ENCODE data around the gene CEBPG.

Gene CEBPG

DNA sequence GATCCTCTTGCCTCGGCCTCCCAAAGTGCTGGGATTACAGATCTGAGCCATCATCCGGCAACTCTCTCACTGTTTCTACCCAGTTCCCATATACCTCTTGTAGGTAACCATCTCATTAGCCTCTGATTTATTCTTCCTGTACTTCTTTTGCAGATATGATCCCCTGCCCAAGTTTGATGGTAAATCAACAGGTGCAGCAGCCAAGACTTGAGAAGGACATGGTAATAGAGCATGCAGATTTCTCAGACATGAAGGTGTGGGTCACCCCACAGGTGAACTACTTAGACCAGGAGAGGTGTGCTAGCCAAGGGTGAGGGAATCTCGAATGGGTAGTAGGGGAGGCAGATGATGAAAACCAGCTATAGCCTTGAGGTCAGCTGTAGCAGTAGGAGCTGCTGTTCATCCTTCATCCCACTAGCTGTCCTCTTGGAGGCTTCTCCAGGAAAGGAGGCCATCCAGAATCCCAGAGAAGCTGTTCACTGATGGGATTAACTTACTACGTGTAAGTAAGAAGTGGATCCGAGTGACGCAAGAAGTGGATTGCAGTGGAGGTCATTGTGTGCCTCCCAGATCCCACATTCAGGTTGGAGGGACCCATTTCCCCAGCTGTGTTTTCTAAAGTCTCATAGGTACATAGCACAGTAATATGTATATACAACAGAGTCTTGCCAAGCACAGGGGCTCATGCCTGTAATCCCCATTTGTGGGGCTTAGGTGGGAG lies 10.8 kb upstream of the CEBPG start:
- no peak overlapping the region for H3K4me3 ChIP-seq (replicated peaks; ENCODE audit: low read depth, low read length)
- H3K27me3 ChIP-seq (replicated peaks; ENCODE audit: control insufficient read depth, insufficient read depth, low read length), result peaks cover 1% of the 10 kb centered on the region; the same call in 1 of the 2 replicates
- no peak for DNase-seq (ENCODE audit: extremely low read depth, insufficient read length)
- H3K36me3 ChIP-seq (ENCODE audit: control insufficient read depth, insufficient read depth, low read length), result no peaks in the 10 kb centered on the region
- TF ChIP-seq, protein P1, sequence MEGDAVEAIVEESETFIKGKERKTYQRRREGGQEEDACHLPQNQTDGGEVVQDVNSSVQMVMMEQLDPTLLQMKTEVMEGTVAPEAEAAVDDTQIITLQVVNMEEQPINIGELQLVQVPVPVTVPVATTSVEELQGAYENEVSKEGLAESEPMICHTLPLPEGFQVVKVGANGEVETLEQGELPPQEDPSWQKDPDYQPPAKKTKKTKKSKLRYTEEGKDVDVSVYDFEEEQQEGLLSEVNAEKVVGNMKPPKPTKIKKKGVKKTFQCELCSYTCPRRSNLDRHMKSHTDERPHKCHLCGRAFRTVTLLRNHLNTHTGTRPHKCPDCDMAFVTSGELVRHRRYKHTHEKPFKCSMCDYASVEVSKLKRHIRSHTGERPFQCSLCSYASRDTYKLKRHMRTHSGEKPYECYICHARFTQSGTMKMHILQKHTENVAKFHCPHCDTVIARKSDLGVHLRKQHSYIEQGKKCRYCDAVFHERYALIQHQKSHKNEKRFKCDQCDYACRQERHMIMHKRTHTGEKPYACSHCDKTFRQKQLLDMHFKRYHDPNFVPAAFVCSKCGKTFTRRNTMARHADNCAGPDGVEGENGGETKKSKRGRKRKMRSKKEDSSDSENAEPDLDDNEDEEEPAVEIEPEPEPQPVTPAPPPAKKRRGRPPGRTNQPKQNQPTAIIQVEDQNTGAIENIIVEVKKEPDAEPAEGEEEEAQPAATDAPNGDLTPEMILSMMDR (IDR thresholded peaks at IDR 0.05; ENCODE audit: insufficient read depth, low read length, poor library complexity, severe bottlenecking), result no peak

DNA sequence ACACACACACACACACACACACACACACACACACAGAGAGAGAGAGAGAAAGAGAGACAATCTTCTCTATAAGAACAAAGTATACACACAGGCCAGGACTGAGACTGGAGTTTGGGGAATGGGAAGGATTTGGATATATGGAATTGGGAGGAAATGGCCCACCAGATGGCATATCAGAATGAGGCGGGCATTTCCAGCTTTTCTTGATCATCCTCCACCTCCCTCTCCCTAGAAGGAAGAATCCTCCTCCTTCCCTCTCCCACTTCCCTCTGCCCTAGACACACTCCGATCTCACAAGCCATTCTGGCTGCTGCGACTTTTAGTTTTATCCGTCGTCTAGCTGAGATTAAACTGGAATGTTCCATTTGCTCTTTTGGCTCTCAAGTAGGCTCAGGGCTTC lies 10.0 kb upstream of the CEBPG start:
- TF ChIP-seq, protein P1 (IDR thresholded peaks at IDR 0.05; ENCODE audit: insufficient read depth, low read length, poor library complexity, severe bottlenecking), result no peak
- peaks cover 6% of the 10 kb centered on the region for H3K27me3 ChIP-seq (replicated peaks; ENCODE audit: control insufficient read depth, insufficient read depth, low read length)
- DNase-seq (ENCODE audit: extremely low read depth, insufficient read length), result no peak
- H3K4me3 ChIP-seq (replicated peaks; ENCODE audit: low read depth, low read length), result no peak overlapping the region
- no peaks in the 10 kb centered on the region for H3K36me3 ChIP-seq (ENCODE audit: control insufficient read depth, insufficient read depth, low read length)

DNA sequence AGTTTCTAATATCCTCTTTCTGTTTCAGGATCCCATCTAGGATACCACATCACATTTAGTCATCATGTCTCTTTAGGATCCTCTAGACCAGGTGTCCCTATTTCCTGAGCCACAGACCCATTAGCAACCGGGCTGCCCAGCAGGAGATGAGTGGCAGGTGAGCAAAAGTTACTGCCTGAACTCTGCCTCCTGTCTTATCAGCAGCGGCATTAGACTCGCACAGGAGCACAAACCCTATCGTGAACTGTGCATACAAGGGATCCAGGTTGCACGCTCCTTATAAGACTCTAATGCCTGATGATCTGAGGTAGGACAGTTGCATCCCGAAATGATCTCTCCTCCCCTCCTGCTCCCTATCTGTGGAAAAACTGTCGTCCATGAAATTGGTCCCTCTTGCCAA lies 7.8 kb upstream of the CEBPG start:
- no peak overlapping the region for H3K4me3 ChIP-seq (replicated peaks; ENCODE audit: low read depth, low read length)
- no peaks in the 10 kb centered on the region for H3K36me3 ChIP-seq (ENCODE audit: control insufficient read depth, insufficient read depth, low read length)
- peaks cover 6% of the 10 kb centered on the region for H3K27me3 ChIP-seq (replicated peaks; ENCODE audit: control insufficient read depth, insufficient read depth, low read length)
- DNase-seq (ENCODE audit: extremely low read depth, insufficient read length), result no peak
- TF ChIP-seq, protein P1 (IDR thresholded peaks at IDR 0.05; ENCODE audit: insufficient read depth, low read length, poor library complexity, severe bottlenecking), result no peak

DNA sequence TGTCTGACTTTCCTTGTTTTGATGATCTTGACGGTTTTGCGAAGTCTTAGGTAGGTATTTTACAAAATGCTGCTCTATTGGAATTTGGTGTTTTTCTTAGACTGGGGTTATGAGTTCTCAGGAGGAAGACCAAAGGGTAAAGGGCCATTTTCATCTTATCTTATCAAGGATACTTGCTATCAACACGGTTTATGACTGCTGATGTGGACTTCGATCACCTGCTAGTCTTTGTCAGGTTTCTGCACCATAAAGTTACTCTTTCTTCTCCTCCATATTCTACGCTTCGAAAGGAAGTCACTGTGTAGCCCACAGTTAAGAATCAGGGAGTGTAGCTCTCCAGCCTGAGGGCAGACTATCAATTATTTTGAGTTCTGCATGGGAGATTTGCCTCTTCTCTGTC lies 7.4 kb upstream of the CEBPG start:
- TF ChIP-seq, protein P1 (IDR thresholded peaks at IDR 0.05; ENCODE audit: insufficient read depth, low read length, poor library complexity, severe bottlenecking), result no peak
- DNase-seq (ENCODE audit: extremely low read depth, insufficient read length), result no peak
- Histone ChIP-seq H3K36me3 (ENCODE audit: control insufficient read depth, insufficient read depth, low read length) (no peaks in the 10 kb centered on the region), H3K4me3 (replicated peaks; ENCODE audit: low read depth, low read length) (no peak overlapping the region), H3K27me3 (replicated peaks; ENCODE audit: control insufficient read depth, insufficient read depth, low read length) (peaks cover 6% of the 10 kb centered on the region)

DNA sequence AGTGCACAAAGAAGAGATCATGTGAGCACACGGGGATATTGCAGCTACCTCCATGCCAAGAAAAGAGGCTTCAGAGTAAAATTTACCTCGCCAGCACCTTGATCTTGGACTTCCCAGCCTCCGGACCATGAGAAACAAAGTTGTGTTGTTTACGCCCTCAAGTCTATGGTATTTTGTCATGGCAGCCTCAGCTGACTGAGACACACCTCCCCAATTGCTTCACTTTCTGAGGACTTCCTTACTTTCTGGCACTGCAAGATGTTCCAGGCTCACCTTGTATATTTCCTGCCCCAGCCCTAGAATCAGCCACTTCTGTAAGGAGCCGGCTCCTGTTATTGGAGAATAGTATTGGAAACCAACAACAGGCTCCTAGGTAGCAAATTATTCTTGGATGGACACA lies 6.6 kb upstream of the CEBPG start:
- DNase-seq (ENCODE audit: extremely low read depth, insufficient read length), result no peak
- H3K4me3 ChIP-seq (replicated peaks; ENCODE audit: low read depth, low read length), result no peak overlapping the region

More for the DNA sequence above, 6.6 kb upstream of the CEBPG start:
- TF ChIP-seq, protein P1 (IDR thresholded peaks at IDR 0.05; ENCODE audit: insufficient read depth, low read length, poor library complexity, severe bottlenecking), result no peak
- peaks cover 6% of the 10 kb centered on the region for H3K27me3 ChIP-seq (replicated peaks; ENCODE audit: control insufficient read depth, insufficient read depth, low read length)
- H3K36me3 ChIP-seq (ENCODE audit: control insufficient read depth, insufficient read depth, low read length), result no peaks in the 10 kb centered on the region

All from GM06990 (cell line).